GF-D8 (cell line): ENCODE results near the gene ETF1.

Experiments
- DNase-seq: peaks from one replicate; lab custom pipeline; 2025; lab: John Stamatoyannopoulos, UW

The ETF1 gene

GRCh38 chr5:138463419-138464007 lies 79.5 kb downstream of the ETF1 start:
- no peak for DNase-seq

- no peak for DNase-seq
Observed at GRCh38 chr5:138461343-138462125, 81.5 kb downstream of the ETF1 start.

GRCh38 chr5:138460032-138460693 lies 82.9 kb downstream of the ETF1 start:
- DNase-seq, result no peak

- DNase-seq, result peak; percentile 24
Observed at GRCh38 chr5:138459311-138459933, 83.6 kb downstream of the ETF1 start.

GRCh38 chr5:138458856-138459255 lies 84.2 kb downstream of the ETF1 start:
- no peak for DNase-seq

GRCh38 chr5:138458384-138458783 lies 84.7 kb downstream of the ETF1 start:
- DNase-seq, result no peak

- DNase-seq, result no peak
Observed at GRCh38 chr5:138457531-138458275, 85.3 kb downstream of the ETF1 start.
